ENCODE measurements around the gene APMAP. TPM values are rescaled to one million over a fixed set of nuclear protein-coding genes. Genes with fewer than 3 reads are reported as not detected.
"Not testable (repeated sequence)": the region's sequence is repeated elsewhere in the genome, so short reads cannot be mapped to it uniquely, and the experiment has no call there.

APMAP gene
- total RNA-seq, 2 experiments from 2014 or later: 27.7 to 28.0 TPM

GRCh38 chr20:24930724-24931688 lies 61.5 kb downstream of the APMAP start:
- intact Hi-C loops (cut with micrococcal nuclease; ENCODE audit: unreplicated experiment); H3K9me3 ChIP-seq (ENCODE audit: low read length); BruUV-seq (replicated peaks); H3K36me3 ChIP-seq (ENCODE audit: insufficient read depth, low read length); H3K4me1 ChIP-seq (ENCODE audit: insufficient read depth, low read length, poor library complexity, severe bottlenecking); H2AFZ ChIP-seq (ENCODE audit: low read length); H3K4me3 ChIP-seq (ENCODE audit: low read depth, low read length, poor library complexity, severe bottlenecking); H3K4me2 ChIP-seq (ENCODE audit: low read length); CTCF ChIA-PET (ENCODE audit: unreplicated experiment); H3K9me2 ChIP-seq (ENCODE audit: insufficient read depth, low read length); H4K20me1 ChIP-seq (ENCODE audit: insufficient read depth, low read length); POLR2A ChIA-PET; H3K79me2 ChIP-seq (ENCODE audit: insufficient read depth, low read depth, low read length); DNase-seq (ENCODE audit: low spot score); H3K27ac ChIP-seq (ENCODE audit: low read depth, low read length, poor library complexity, severe bottlenecking): not testable (repeated sequence)
- TF ChIP-seq, protein P1, sequence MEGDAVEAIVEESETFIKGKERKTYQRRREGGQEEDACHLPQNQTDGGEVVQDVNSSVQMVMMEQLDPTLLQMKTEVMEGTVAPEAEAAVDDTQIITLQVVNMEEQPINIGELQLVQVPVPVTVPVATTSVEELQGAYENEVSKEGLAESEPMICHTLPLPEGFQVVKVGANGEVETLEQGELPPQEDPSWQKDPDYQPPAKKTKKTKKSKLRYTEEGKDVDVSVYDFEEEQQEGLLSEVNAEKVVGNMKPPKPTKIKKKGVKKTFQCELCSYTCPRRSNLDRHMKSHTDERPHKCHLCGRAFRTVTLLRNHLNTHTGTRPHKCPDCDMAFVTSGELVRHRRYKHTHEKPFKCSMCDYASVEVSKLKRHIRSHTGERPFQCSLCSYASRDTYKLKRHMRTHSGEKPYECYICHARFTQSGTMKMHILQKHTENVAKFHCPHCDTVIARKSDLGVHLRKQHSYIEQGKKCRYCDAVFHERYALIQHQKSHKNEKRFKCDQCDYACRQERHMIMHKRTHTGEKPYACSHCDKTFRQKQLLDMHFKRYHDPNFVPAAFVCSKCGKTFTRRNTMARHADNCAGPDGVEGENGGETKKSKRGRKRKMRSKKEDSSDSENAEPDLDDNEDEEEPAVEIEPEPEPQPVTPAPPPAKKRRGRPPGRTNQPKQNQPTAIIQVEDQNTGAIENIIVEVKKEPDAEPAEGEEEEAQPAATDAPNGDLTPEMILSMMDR (conservative IDR thresholded peaks at IDR 0.05; ENCODE audit: low read length): peak; percentile 69

DNA sequence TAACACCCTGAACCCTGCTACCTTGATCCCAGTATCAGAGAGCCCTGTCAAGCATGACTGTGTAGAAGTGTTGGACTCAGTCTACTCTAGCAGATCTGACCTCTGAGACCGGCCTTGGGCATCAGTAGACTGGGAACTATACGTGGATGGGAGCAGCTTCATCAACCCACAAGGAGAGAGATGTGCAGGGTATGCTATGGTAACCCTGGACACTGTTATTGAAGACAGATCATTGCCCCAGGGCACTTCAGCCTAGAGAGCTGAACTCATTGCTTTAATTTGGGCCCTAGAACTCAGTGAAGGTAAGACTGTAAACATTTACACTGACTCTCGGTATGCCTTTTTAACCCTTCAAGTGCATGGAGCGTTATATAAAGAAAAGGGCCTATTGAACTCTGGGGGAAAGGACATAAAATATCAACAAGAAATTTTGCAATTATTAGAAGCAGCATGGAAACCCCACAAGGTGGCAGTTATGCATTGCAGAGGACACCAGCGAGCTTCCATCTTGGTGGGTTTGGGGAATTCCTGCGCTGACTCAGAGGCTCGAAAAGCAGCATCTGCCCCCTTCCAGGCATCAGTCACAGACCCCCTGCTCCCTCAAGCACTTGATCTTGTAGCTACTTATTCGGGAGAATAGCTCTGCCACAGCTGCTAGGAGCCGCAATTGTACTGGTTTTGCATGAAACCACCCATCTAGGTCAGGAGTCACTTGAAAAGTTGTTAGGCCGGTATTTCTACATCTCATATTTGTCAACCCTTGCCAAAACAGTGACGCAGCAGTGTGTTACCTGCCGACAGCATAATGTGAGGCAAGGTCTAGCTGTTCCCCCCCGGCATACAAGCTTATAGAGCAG lies 62.5 kb downstream of the APMAP start:
- H2AFZ ChIP-seq (ENCODE audit: low read length); H3K9me3 ChIP-seq (ENCODE audit: low read length); H3K4me2 ChIP-seq (ENCODE audit: low read length); BruUV-seq (replicated peaks); H4K20me1 ChIP-seq (ENCODE audit: insufficient read depth, low read length); H3K79me2 ChIP-seq (ENCODE audit: insufficient read depth, low read depth, low read length); DNase-seq (ENCODE audit: low spot score); intact Hi-C loops (cut with micrococcal nuclease; ENCODE audit: unreplicated experiment); H3K4me3 ChIP-seq (ENCODE audit: low read depth, low read length, poor library complexity, severe bottlenecking); H3K9me2 ChIP-seq (ENCODE audit: insufficient read depth, low read length); H3K36me3 ChIP-seq (ENCODE audit: insufficient read depth, low read length); H3K27ac ChIP-seq (ENCODE audit: low read depth, low read length, poor library complexity, severe bottlenecking); H3K4me1 ChIP-seq (ENCODE audit: insufficient read depth, low read length, poor library complexity, severe bottlenecking); CTCF ChIA-PET (ENCODE audit: unreplicated experiment); POLR2A ChIA-PET: not testable (repeated sequence)

DNA sequence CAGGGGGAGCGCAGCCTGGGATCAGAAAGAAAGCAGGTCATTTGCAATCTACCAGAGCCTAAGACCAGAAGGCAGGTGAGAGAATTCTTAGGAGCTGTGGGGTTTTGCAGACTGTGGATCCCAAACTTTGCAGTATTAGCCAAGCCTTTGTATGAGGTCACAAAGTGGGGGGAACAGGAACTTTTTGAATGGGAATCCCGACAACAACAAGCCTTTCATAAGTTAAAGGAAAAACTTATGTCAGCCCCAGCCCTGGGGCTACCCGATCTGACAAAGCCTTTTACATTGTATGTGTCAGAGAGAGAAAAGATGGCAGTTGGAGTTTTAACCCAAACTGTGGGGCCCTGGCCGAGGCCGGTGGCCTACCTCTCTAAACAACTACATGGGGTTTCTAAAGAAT lies 63.3 kb downstream of the APMAP start:
- CTCF ChIA-PET (ENCODE audit: unreplicated experiment); H3K79me2 ChIP-seq (ENCODE audit: insufficient read depth, low read depth, low read length): not testable (repeated sequence)

GRCh38 chr20:24920706-24921105 lies 71.8 kb downstream of the APMAP start:
- POLR2A ChIA-PET; H3K9me2 ChIP-seq (ENCODE audit: insufficient read depth, low read length); H3K4me3 ChIP-seq (ENCODE audit: low read depth, low read length, poor library complexity, severe bottlenecking); H3K36me3 ChIP-seq (ENCODE audit: insufficient read depth, low read length); CTCF ChIA-PET (ENCODE audit: unreplicated experiment); H3K9me3 ChIP-seq (ENCODE audit: low read length); DNase-seq (ENCODE audit: low spot score); H2AFZ ChIP-seq (ENCODE audit: low read length); H4K20me1 ChIP-seq (ENCODE audit: insufficient read depth, low read length); H3K4me1 ChIP-seq (ENCODE audit: insufficient read depth, low read length, poor library complexity, severe bottlenecking); H3K27ac ChIP-seq (ENCODE audit: low read depth, low read length, poor library complexity, severe bottlenecking); BruUV-seq (replicated peaks); H3K79me2 ChIP-seq (ENCODE audit: insufficient read depth, low read depth, low read length); H3K4me2 ChIP-seq (ENCODE audit: low read length): not testable (repeated sequence)
- intact Hi-C loops (cut with micrococcal nuclease; ENCODE audit: unreplicated experiment): loop anchor here (5.0 kb wide), 1 partner anchor 388 kb away; no protein-coding TSS in a partner anchor

More for the DNA sequence above, 63.3 kb downstream of the APMAP start:
- BruUV-seq (replicated peaks); H3K4me1 ChIP-seq (ENCODE audit: insufficient read depth, low read length, poor library complexity, severe bottlenecking); H3K4me3 ChIP-seq (ENCODE audit: low read depth, low read length, poor library complexity, severe bottlenecking); H3K36me3 ChIP-seq (ENCODE audit: insufficient read depth, low read length); H3K27ac ChIP-seq (ENCODE audit: low read depth, low read length, poor library complexity, severe bottlenecking); H3K4me2 ChIP-seq (ENCODE audit: low read length); H4K20me1 ChIP-seq (ENCODE audit: insufficient read depth, low read length); H3K9me2 ChIP-seq (ENCODE audit: insufficient read depth, low read length); DNase-seq (ENCODE audit: low spot score); intact Hi-C loops (cut with micrococcal nuclease; ENCODE audit: unreplicated experiment); H3K9me3 ChIP-seq (ENCODE audit: low read length); POLR2A ChIA-PET; H2AFZ ChIP-seq (ENCODE audit: low read length): not testable (repeated sequence)

DNA sequence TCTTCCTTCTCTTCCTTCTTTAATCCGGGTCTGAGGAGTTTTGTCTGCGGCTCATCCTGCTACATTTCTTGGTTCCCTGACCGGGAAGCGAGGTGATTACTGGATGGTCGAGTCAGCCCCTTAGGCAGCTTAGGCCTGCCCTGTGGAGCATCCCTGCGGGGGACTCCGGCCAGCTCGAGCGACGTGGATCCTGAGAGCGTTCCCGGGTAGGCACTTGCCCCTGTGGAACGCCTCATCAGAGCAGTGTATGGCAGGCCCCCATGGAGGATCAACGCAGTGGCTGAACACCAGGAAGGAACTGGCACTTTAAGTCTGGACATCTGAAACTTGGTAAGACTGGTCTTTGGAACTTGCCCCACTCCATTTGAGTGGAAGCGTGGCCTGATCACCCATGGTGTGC lies 72.9 kb downstream of the APMAP start:
- H2AFZ ChIP-seq (ENCODE audit: low read length); CTCF ChIA-PET (ENCODE audit: unreplicated experiment); H3K4me1 ChIP-seq (ENCODE audit: insufficient read depth, low read length, poor library complexity, severe bottlenecking); DNase-seq (ENCODE audit: low spot score); H3K36me3 ChIP-seq (ENCODE audit: insufficient read depth, low read length); H3K27ac ChIP-seq (ENCODE audit: low read depth, low read length, poor library complexity, severe bottlenecking); H3K79me2 ChIP-seq (ENCODE audit: insufficient read depth, low read depth, low read length); H3K9me3 ChIP-seq (ENCODE audit: low read length); H3K4me2 ChIP-seq (ENCODE audit: low read length); H4K20me1 ChIP-seq (ENCODE audit: insufficient read depth, low read length); POLR2A ChIA-PET; BruUV-seq (replicated peaks); H3K9me2 ChIP-seq (ENCODE audit: insufficient read depth, low read length); H3K4me3 ChIP-seq (ENCODE audit: low read depth, low read length, poor library complexity, severe bottlenecking): not testable (repeated sequence)
- intact Hi-C loops (cut with micrococcal nuclease; ENCODE audit: unreplicated experiment): loop anchor here (5.0 kb wide), 3 partner anchors 47 to 757 kb away; no protein-coding TSS in a partner anchor
